Mesendoderm (in vitro differentiated cells): ENCODE data around the gene HOXA10.
A peak's percentile ranks its signal among the peaks of the same experiment; 100 is the strongest.

ENCODE experiments used
- DNase-seq: peaks from one replicate; pipeline ENCODE4 v3.0.0; 2013
- H2AK5ac ChIP-seq: 2 replicates; pipeline ENCODE4 v1.6.1; 2013; ENCODE audit warnings: low read length, inconsistent platforms
- H2BK120ac ChIP-seq: 2 replicates; pipeline ENCODE4 v1.6.1; 2013; ENCODE audit warnings: low read depth, mild to moderate bottlenecking, low read length, moderate library complexity, mixed read lengths
- H2BK15ac ChIP-seq: replicated peaks from 2 replicates; pipeline ENCODE4 v1.6.1; 2013; ENCODE audit warnings: low read depth, mild to moderate bottlenecking, moderate library complexity
- H2BK5ac ChIP-seq: 2 replicates; pipeline ENCODE4 v1.6.1; 2013; ENCODE audit warnings: low read length, inconsistent platforms
- H3K18ac ChIP-seq: 2 replicates; pipeline ENCODE4 v1.6.1; 2013; ENCODE audit warnings: mild to moderate bottlenecking, low read length, mixed read lengths
- H3K23ac ChIP-seq: one replicate; pipeline ENCODE4 v1.6.1; 2013; ENCODE audit warnings: low read length
- H3K27ac ChIP-seq: 2 replicates; pipeline ENCODE4 v1.5.1; 2013; ENCODE audit warnings: low read depth, mild to moderate bottlenecking, inconsistent platforms, low read length, moderate library complexity
- H3K27me3 ChIP-seq: 2 replicates; pipeline ENCODE4 v1.6.1; 2013; ENCODE audit warnings: low read length, control low read depth, mild to moderate bottlenecking, inconsistent platforms; ENCODE audit not compliant: insufficient read depth, poor library complexity
- H3K36me3 ChIP-seq: 2 replicates; pipeline ENCODE4 v1.6.1; 2013; ENCODE audit warnings: low read length, inconsistent platforms; ENCODE audit not compliant: control insufficient read depth, insufficient read depth
- H3K4ac ChIP-seq: one replicate; pipeline ENCODE4 v1.6.1; 2013; ENCODE audit warnings: low read depth, mild to moderate bottlenecking, low read length, moderate library complexity
- H3K4me1 ChIP-seq: 2 replicates; pipeline ENCODE4 v1.6.1; 2013; ENCODE audit warnings: low read depth, low read length, inconsistent platforms; ENCODE audit not compliant: control insufficient read depth
- H3K4me2 ChIP-seq: 2 replicates; pipeline ENCODE4 v1.6.1; 2013; ENCODE audit warnings: low read length
- H3K4me3 ChIP-seq: 2 replicates; pipeline ENCODE4 v1.5.1; 2013; ENCODE audit warnings: mild to moderate bottlenecking, low read length
- H3K56ac ChIP-seq: one replicate; pipeline ENCODE4 v1.6.1; 2013; ENCODE audit warnings: low read length
- H3K79me1 ChIP-seq: 2 replicates; pipeline ENCODE4 v1.6.1; 2013; ENCODE audit warnings: low read length, inconsistent platforms
- H3K79me2 ChIP-seq: 2 replicates; pipeline ENCODE4 v1.6.1; 2013; ENCODE audit warnings: mild to moderate bottlenecking, low read length; ENCODE audit not compliant: control insufficient read depth, insufficient read depth
- H3K9ac ChIP-seq: 2 replicates; pipeline ENCODE4 v1.6.1; 2013; ENCODE audit warnings: low read length, inconsistent platforms
- H4K5ac ChIP-seq: one replicate; pipeline ENCODE4 v1.6.1; 2013; ENCODE audit warnings: low read length
- H4K8ac ChIP-seq: one replicate; pipeline ENCODE4 v1.6.1; 2013; ENCODE audit warnings: low read depth, mild to moderate bottlenecking, control low read depth, low read length, moderate library complexity
- WGBS: extraction: QIAGEN DNeasy Blood & Tissue Kit; methylation state at CpG from one replicate; pipeline ENCODE4 v1.1.7; 2013; ENCODE audit warnings: low lambda C conversion rate, missing lambda C conversion rate; ENCODE audit not compliant: insufficient coverage; ENCODE audit errors: extremely low coverage; 5-methylcytosine and 5-hydroxymethylcytosine counted together

Gene HOXA10

GRCh38 chr7:27202018-27202861, 28.1 kb upstream of the HOXA10 start:
- H2BK15ac ChIP-seq, result no peak overlapping the region
- no CpG with 5 or more reads among the region's 30 CpGs for WGBS
- no peak overlapping the region for H3K23ac ChIP-seq
- no peak overlapping the region for H2AK5ac ChIP-seq
- H4K8ac ChIP-seq, result no peak overlapping the region
- H3K27me3 ChIP-seq, result peaks cover 86% of the 10 kb centered on the region
- H3K36me3 ChIP-seq, result no peaks in the 10 kb centered on the region
- H3K4me1 ChIP-seq, result peaks cover 3% of the 10 kb centered on the region
- no peak overlapping the region for H4K5ac ChIP-seq
- no peak overlapping the region for H3K4me2 ChIP-seq
- H3K79me1 ChIP-seq, result no peaks in the 10 kb centered on the region
- H2BK120ac ChIP-seq, result no peak overlapping the region
- no peak overlapping the region for H3K9ac ChIP-seq
- no peak for DNase-seq
- H3K27ac ChIP-seq, result no peak overlapping the region
- no peak overlapping the region for H3K4ac ChIP-seq
- H3K4me3 ChIP-seq, result no peak overlapping the region
- no peaks in the 10 kb centered on the region for H3K79me2 ChIP-seq
- H3K18ac ChIP-seq, result no peak overlapping the region
- no peak overlapping the region for H2BK5ac ChIP-seq
- no peak overlapping the region for H3K56ac ChIP-seq

GRCh38 chr7:27201580-27202017, 27.5 kb upstream of the HOXA10 start:
- H3K27ac ChIP-seq, result no peak overlapping the region
- H3K79me2 ChIP-seq, result no peaks in the 10 kb centered on the region
- no peak overlapping the region for H4K8ac ChIP-seq
- H3K23ac ChIP-seq, result no peak overlapping the region
- no peak overlapping the region for H3K56ac ChIP-seq
- no peak overlapping the region for H2AK5ac ChIP-seq
- no peak overlapping the region for H2BK5ac ChIP-seq
- no peak overlapping the region for H2BK120ac ChIP-seq
- peaks cover 81% of the 10 kb centered on the region for H3K27me3 ChIP-seq
- no peak overlapping the region for H3K9ac ChIP-seq
- H4K5ac ChIP-seq, result no peak overlapping the region
- no peak overlapping the region for H2BK15ac ChIP-seq
- H3K36me3 ChIP-seq, result no peaks in the 10 kb centered on the region
- H3K79me1 ChIP-seq, result no peaks in the 10 kb centered on the region
- WGBS, result no CpG with 5 or more reads among the region's 4 CpGs
- H3K4me2 ChIP-seq, result no peak overlapping the region
- DNase-seq, result no peak
- H3K18ac ChIP-seq, result no peak overlapping the region
- no peak overlapping the region for H3K4ac ChIP-seq
- H3K4me1 ChIP-seq, result peaks cover 3% of the 10 kb centered on the region
- no peak overlapping the region for H3K4me3 ChIP-seq

GRCh38 chr7:27200761-27201579, 26.9 kb upstream of the HOXA10 start:
- no peak overlapping the region for H2AK5ac ChIP-seq
- WGBS, result no CpG with 5 or more reads among the region's 14 CpGs
- H3K4ac ChIP-seq, result no peak overlapping the region
- no peak overlapping the region for H2BK120ac ChIP-seq
- DNase-seq, result no peak
- peak overlapping the region; percentile 0 for H3K9ac ChIP-seq
- H3K79me1 ChIP-seq, result no peaks in the 10 kb centered on the region
- H3K18ac ChIP-seq, result no peak overlapping the region
- no peak overlapping the region for H4K5ac ChIP-seq
- H3K4me2 ChIP-seq, result no peak overlapping the region
- H4K8ac ChIP-seq, result no peak overlapping the region
- peaks cover 3% of the 10 kb centered on the region for H3K4me1 ChIP-seq
- H3K36me3 ChIP-seq, result no peaks in the 10 kb centered on the region
- no peak overlapping the region for H2BK5ac ChIP-seq
- H3K27me3 ChIP-seq, result peaks cover 76% of the 10 kb centered on the region
- H3K79me2 ChIP-seq, result no peaks in the 10 kb centered on the region
- H3K4me3 ChIP-seq, result no peak overlapping the region
- H3K56ac ChIP-seq, result no peak overlapping the region
- H3K27ac ChIP-seq, result no peak overlapping the region
- no peak overlapping the region for H3K23ac ChIP-seq
- H2BK15ac ChIP-seq, result no peak overlapping the region

- Histone ChIP-seq H3K18ac (no peak within 1 kb of the TSS), H3K4me1 (peaks cover 3% of the 10 kb centered on the region), H3K23ac (no peak within 1 kb of the TSS), H3K9ac (peak within 1 kb of the TSS; percentile 13), H3K27me3 (peaks cover 69% of the 10 kb centered on the region), H3K4me2 (peak within 1 kb of the TSS; percentile 67), H3K27ac (no peak within 1 kb of the TSS), H3K79me2 (no peaks in the 10 kb centered on the region), H2BK120ac (no peak within 1 kb of the TSS), H2BK5ac (no peak within 1 kb of the TSS), H3K79me1 (no peaks in the 10 kb centered on the region), H3K36me3 (no peaks in the 10 kb centered on the region), H3K4me3 (no peak within 1 kb of the TSS), H4K5ac (no peak within 1 kb of the TSS), H2AK5ac (no peak within 1 kb of the TSS), H3K4ac (no peak within 1 kb of the TSS), H3K56ac (peak within 1 kb of the TSS; percentile 56), H4K8ac (no peak within 1 kb of the TSS), H2BK15ac (no peak within 1 kb of the TSS)
- WGBS, result no CpG with 5 or more reads among the region's 99 CpGs
- DNase-seq, result no peak
These were observed 26.0 kb upstream of the HOXA10 start, which contains the start of gene HOXA13 for GRCh38 chr7:27199849-27200760. Gene HOXA13 (minus strand): TSS chr7:27200091. CDS start chr7:27200077, 14 bp downstream.
